Liver (tissue), 9 donors: ENCODE results near the gene LAMTOR1. TPM values are rescaled to one million over a fixed set of nuclear protein-coding genes. Genes with fewer than 3 reads are reported as not detected.

Experiments used
- DNase-seq: peaks from one replicate; pipeline ENCODE4 v3.0.0-alpha.2; 2017; ENCODE audit warnings: low spot score
- H3K27ac ChIP-seq, 2 donors: one replicate each; pipeline ENCODE4 v1.7.0; 2013; ENCODE audit warnings: inconsistent platforms in 2 of 2, low read length in 2 of 2, control low read depth in 1 of 2, low read depth in 1 of 2, mild to moderate bottlenecking in 1 of 2
- H3K27me3 ChIP-seq, 4 donors: one replicate each; pipeline versions ENCODE4 v1.6.1 to v1.7.0; 2013; ENCODE audit warnings: low read length in 3 of 4, inconsistent platforms in 1 of 4, mild to moderate bottlenecking in 1 of 4, moderate library complexity in 1 of 4; ENCODE audit not compliant: control insufficient read depth in 4 of 4, insufficient read depth in 4 of 4
- H3K36me3 ChIP-seq, 4 donors: one replicate each; pipeline versions ENCODE4 v1.6.1 to v1.7.0; 2013; ENCODE audit warnings: low read length in 3 of 4, mild to moderate bottlenecking in 3 of 4, low read depth in 1 of 4, moderate library complexity in 1 of 4; ENCODE audit not compliant: control insufficient read depth in 4 of 4, insufficient read depth in 3 of 4
- H3K4me1 ChIP-seq, 4 donors: one replicate each; pipeline versions ENCODE4 v1.6.1 to v1.7.0; 2013; ENCODE audit warnings: low read length in 3 of 4, mild to moderate bottlenecking in 3 of 4, moderate library complexity in 1 of 4; ENCODE audit not compliant: control insufficient read depth in 4 of 4, insufficient read depth in 4 of 4
- H3K4me3 ChIP-seq, 3 donors: one replicate each; pipeline versions ENCODE4 v1.6.1 to v1.7.0; 2013; ENCODE audit warnings: low read length in 3 of 3, control low read depth in 1 of 3, low read depth in 1 of 3, mild to moderate bottlenecking in 1 of 3
- H3K9ac ChIP-seq, 2 donors: one replicate each; pipeline ENCODE4 v1.7.0; 2013; ENCODE audit warnings: low read length in 2 of 2, mild to moderate bottlenecking in 2 of 2, moderate library complexity in 2 of 2, control low read depth in 1 of 2, low read depth in 1 of 2
- H3K9me3 ChIP-seq, 4 donors: one replicate each; pipeline versions ENCODE4 v1.6.1 to v1.7.0; 2013; ENCODE audit warnings: low read length in 3 of 4; ENCODE audit not compliant: control insufficient read depth in 4 of 4
- CTCF ChIP-seq: fragments of 150-350 bp; IDR thresholded peaks from 2 replicates; pipeline ENCODE4 v1.5.1; 2017; ENCODE audit warnings: improper control_type of control experiment, low read depth, low read length; ENCODE audit not compliant: missing input control
- EGR1 ChIP-seq, 2 donors: IDR thresholded peaks; 2 replicates each; pipeline ENCODE4 v1.6.1; 2016 to 2018; ENCODE audit warnings: antibody characterized with exemption in 2 of 2, low read depth in 2 of 2
- FOXA1 ChIP-seq: IDR thresholded peaks from 2 replicates; pipeline ENCODE4 v1.6.1; 2016; ENCODE audit warnings: antibody characterized with exemption
- FOXA2 ChIP-seq: IDR thresholded peaks from 2 replicates; pipeline ENCODE4 v1.6.1; 2016; ENCODE audit warnings: antibody characterized with exemption
- GABPA ChIP-seq, 2 donors: IDR thresholded peaks in 1 of 2; conservative IDR thresholded peaks in 1 of 2; 2 replicates each; pipeline ENCODE4 v1.6.1; 2016; ENCODE audit warnings: antibody characterized with exemption in 2 of 2, mild to moderate bottlenecking in 1 of 2, moderate library complexity in 1 of 2
- HNF4A ChIP-seq, 2 donors: conservative IDR thresholded peaks; 2 replicates each; pipeline ENCODE4 v1.6.1; 2016; ENCODE audit warnings: antibody characterized with exemption in 2 of 2, mild to moderate bottlenecking in 2 of 2
- HNF4G ChIP-seq: IDR thresholded peaks from 2 replicates; pipeline ENCODE4 v1.6.1; 2016; ENCODE audit warnings: antibody characterized with exemption
- JUND ChIP-seq, 2 donors: IDR thresholded peaks; 2 replicates each; pipeline ENCODE4 v1.6.1; 2016; ENCODE audit warnings: antibody characterized with exemption in 2 of 2
- MAX ChIP-seq: IDR thresholded peaks from 2 replicates; pipeline ENCODE4 v1.6.1; 2016; ENCODE audit warnings: antibody characterized with exemption
- NR2F2 ChIP-seq: IDR thresholded peaks from 2 replicates; pipeline ENCODE4 v1.6.1; 2016; ENCODE audit warnings: antibody characterized with exemption
- RAD21 ChIP-seq, 2 donors: IDR thresholded peaks; 2 replicates each; pipeline ENCODE4 v1.6.1; 2016; ENCODE audit warnings: antibody characterized with exemption in 2 of 2, mild to moderate bottlenecking in 2 of 2
- REST ChIP-seq: IDR thresholded peaks from 2 replicates; pipeline ENCODE4 v1.6.1; 2016; ENCODE audit warnings: antibody characterized with exemption, mild to moderate bottlenecking
- RXRA ChIP-seq, 2 donors: IDR thresholded peaks; 2 replicates each; pipeline ENCODE4 v1.6.1; 2017 to 2018; ENCODE audit warnings: antibody characterized with exemption in 2 of 2, mild to moderate bottlenecking in 1 of 2
- SP1 ChIP-seq: IDR thresholded peaks from 2 replicates; pipeline ENCODE4 v1.6.1; 2018; ENCODE audit warnings: antibody characterized with exemption, mild to moderate bottlenecking
- TAF1 ChIP-seq: conservative IDR thresholded peaks from 2 replicates; pipeline ENCODE4 v1.6.1; 2016; ENCODE audit warnings: antibody characterized with exemption, mild to moderate bottlenecking
- YY1 ChIP-seq: IDR thresholded peaks from 2 replicates; pipeline ENCODE4 v1.6.1; 2016; ENCODE audit warnings: antibody characterized with exemption, mild to moderate bottlenecking
- WGBS: extraction: QIAGEN DNeasy Blood & Tissue Kit; methylation state at CpG from one replicate; pipeline ENCODE4 v1.1.7; 2013; 5-methylcytosine and 5-hydroxymethylcytosine counted together
- polyA plus RNA-seq, 2 donors: library from polyadenylated mRNA; stranded (reverse) in 1 of 2; unstranded in 1 of 2; fragments of 200-250 nt in 1 of 2; fragments of >200 nt in 1 of 2; fragmentation: Nextera tagmentation in 1 of 2; extraction: Ambion mirVana in 1 of 2; gene quantifications; one replicate each; pipeline versions ENCODE4 v1.2.1 to v1.2.3, GENCODE V29; 2013 to 2015
- total RNA-seq, 2 donors: library from RNA; depleted of rRNA; stranded (reverse); fragments of >200 nt; gene quantifications; one replicate each; pipeline ENCODE4 v1.2.3, GENCODE V29; 2014
- TF ChIP-seq, protein P1 (sequence below): IDR thresholded peaks from 2 replicates; pipeline ENCODE4 v1.6.1; 2016; ENCODE audit warnings: antibody characterized with exemption
- TF ChIP-seq, protein P2 (sequence below): IDR thresholded peaks from 2 replicates; pipeline ENCODE4 v1.6.1; 2016; ENCODE audit warnings: antibody characterized with exemption
- donor health status: healthy.
- donor health status: healthy.
- donor health status: healthy.
- donor health status: healthy.
- donor health status: healthy.

Gene LAMTOR1
- total and polyA plus RNA-seq, 4 donors, result 30.5 to 74.0 (median 58.6) TPM

- H3K9me3 ChIP-seq, result no peaks in the 10 kb centered on the region
- H3K4me3 ChIP-seq, result no peak overlapping the region
- 38% methylated on average over 2 of the region's 2 CpGs for WGBS
- H3K4me1 ChIP-seq, result no peaks in the 10 kb centered on the region
- no peak overlapping the region for H3K9ac ChIP-seq
- no peaks in the 10 kb centered on the region for H3K27me3 ChIP-seq
- H3K27ac ChIP-seq, result no peak overlapping the region
- TF ChIP-seq FOXA2 (no peak), GABPA (IDR thresholded peaks at IDR 0.05 in 1 of 2, conservative IDR thresholded peaks at IDR 0.05 in 1 of 2) (no peak), REST (no peak), JUND (IDR thresholded peaks at IDR 0.05) (no peak), RAD21 (IDR thresholded peaks at IDR 0.05) (no peak), HNF4A (conservative IDR thresholded peaks at IDR 0.05) (no peak), CTCF (no peak), EGR1 (IDR thresholded peaks at IDR 0.05; ENCODE audit: low read depth in 2 of 2) (no peak), YY1 (no peak), TAF1 (no peak), SP1 (no peak), HNF4G (no peak), MAX (no peak), FOXA1 (no peak), RXRA (IDR thresholded peaks at IDR 0.05) (no peak), NR2F2 (no peak)
- TF ChIP-seq, protein P1, sequence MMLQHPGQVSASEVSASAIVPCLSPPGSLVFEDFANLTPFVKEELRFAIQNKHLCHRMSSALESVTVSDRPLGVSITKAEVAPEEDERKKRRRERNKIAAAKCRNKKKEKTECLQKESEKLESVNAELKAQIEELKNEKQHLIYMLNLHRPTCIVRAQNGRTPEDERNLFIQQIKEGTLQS, result no peak
- TF ChIP-seq, protein P2, sequence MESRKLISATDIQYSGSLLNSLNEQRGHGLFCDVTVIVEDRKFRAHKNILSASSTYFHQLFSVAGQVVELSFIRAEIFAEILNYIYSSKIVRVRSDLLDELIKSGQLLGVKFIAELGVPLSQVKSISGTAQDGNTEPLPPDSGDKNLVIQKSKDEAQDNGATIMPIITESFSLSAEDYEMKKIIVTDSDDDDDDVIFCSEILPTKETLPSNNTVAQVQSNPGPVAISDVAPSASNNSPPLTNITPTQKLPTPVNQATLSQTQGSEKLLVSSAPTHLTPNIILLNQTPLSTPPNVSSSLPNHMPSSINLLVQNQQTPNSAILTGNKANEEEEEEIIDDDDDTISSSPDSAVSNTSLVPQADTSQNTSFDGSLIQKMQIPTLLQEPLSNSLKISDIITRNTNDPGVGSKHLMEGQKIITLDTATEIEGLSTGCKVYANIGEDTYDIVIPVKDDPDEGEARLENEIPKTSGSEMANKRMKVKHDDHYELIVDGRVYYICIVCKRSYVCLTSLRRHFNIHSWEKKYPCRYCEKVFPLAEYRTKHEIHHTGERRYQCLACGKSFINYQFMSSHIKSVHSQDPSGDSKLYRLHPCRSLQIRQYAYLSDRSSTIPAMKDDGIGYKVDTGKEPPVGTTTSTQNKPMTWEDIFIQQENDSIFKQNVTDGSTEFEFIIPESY, result no peak
- H3K36me3 ChIP-seq, result no peaks in the 10 kb centered on the region
- DNase-seq, result no peak
These were observed 43.5 kb upstream of the LAMTOR1 start for GRCh38 chr11:72146625-72147024.
